Stimulated activated effector memory CD8-positive, alpha-beta T cell treated with anti-CD3 and anti-CD28 coated beads, Interleukin-12 subunit alpha, Interleukin-12 subunit beta, amount 100 ng/mL, for 72 hours (primary cell): ENCODE data around the gene CNTN6.

ENCODE experiments used
- ATAC-seq: fragments of 150-1000 bp; cut with Tn5 transposase; 2 replicates; pipeline ENCODE4 v1.10.0; 2021
- DNase-seq, 2 donors: peaks; one replicate each; pipeline ENCODE4 v3.0.0; 2021 to 2022; ENCODE audit warnings: low spot score in 2 of 2
- H3K27ac Mint-ChIP-seq: one replicate; pipeline ENCODE4 v1.8.0; 2022; ENCODE audit warnings: mild to moderate bottlenecking, mixed read lengths
- H3K36me3 Mint-ChIP-seq: one replicate; pipeline ENCODE4 v1.8.0; 2022; ENCODE audit warnings: mild to moderate bottlenecking, mixed read lengths
- H3K4me1 Mint-ChIP-seq: one replicate; pipeline ENCODE4 v1.8.0; 2022; ENCODE audit warnings: mixed read lengths
- H3K4me3 Mint-ChIP-seq: one replicate; pipeline ENCODE4 v1.8.0; 2022; ENCODE audit warnings: mild to moderate bottlenecking, mixed read lengths
- H3K9me3 Mint-ChIP-seq: one replicate; pipeline ENCODE4 v1.8.0; 2022; ENCODE audit warnings: mixed read lengths

CNTN6 gene

GRCh38 chr3:1092771-1093170, at the start of gene CNTN6:
TSS of gene CNTN6 (plus strand) at chr3:1093024. CDS start at chr3:1148009, 54,985 bp downstream.
- Mint-ChIP-seq H3K36me3 (no peaks in the 10 kb centered on the region), H3K4me1 (no peaks in the 10 kb centered on the region), H3K9me3 (peaks cover 19% of the 10 kb centered on the region), H3K27ac (no peak within 1 kb of the TSS), H3K4me3 (no peak within 1 kb of the TSS)
- DNase-seq (no peak), ATAC-seq (no peak)

- Mint-ChIP-seq H3K4me1 (no peaks in the 10 kb centered on the region), H3K36me3 (no peaks in the 10 kb centered on the region), H3K9me3 (peaks cover 24% of the 10 kb centered on the region), H3K27ac (no peak overlapping the region), H3K4me3 (no peak overlapping the region)
- no peak for ATAC-seq
- DNase-seq = no peak
Observed at GRCh38 chr3:1048558-1048957, 44.3 kb upstream of the CNTN6 start.

GRCh38 chr3:1055870-1056269, 37.0 kb upstream of the CNTN6 start:
- H3K4me3 Mint-ChIP-seq = no peak overlapping the region
- DNase-seq = no peak
- no peak overlapping the region for H3K27ac Mint-ChIP-seq
- no peaks in the 10 kb centered on the region for H3K36me3 Mint-ChIP-seq
- no peaks in the 10 kb centered on the region for H3K4me1 Mint-ChIP-seq
- H3K9me3 Mint-ChIP-seq = peaks cover 14% of the 10 kb centered on the region
- ATAC-seq = no peak

- ATAC-seq = no peak
Observed at GRCh38 chr3:1056744-1057143, 36.1 kb upstream of the CNTN6 start.

GRCh38 chr3:1057436-1057835, 35.4 kb upstream of the CNTN6 start:
- no peak overlapping the region for H3K4me3 Mint-ChIP-seq
- no peak overlapping the region for H3K27ac Mint-ChIP-seq
- DNase-seq = no peak
- H3K4me1 Mint-ChIP-seq = no peaks in the 10 kb centered on the region
- ATAC-seq = no peak
- no peaks in the 10 kb centered on the region for H3K36me3 Mint-ChIP-seq
- peaks cover 20% of the 10 kb centered on the region for H3K9me3 Mint-ChIP-seq

More at GRCh38 chr3:1056744-1057143, 36.1 kb upstream of the CNTN6 start:
- Mint-ChIP-seq H3K27ac (no peak overlapping the region), H3K36me3 (no peaks in the 10 kb centered on the region), H3K4me1 (no peaks in the 10 kb centered on the region), H3K9me3 (peaks cover 17% of the 10 kb centered on the region), H3K4me3 (no peak overlapping the region)
- no peak for DNase-seq

- no peaks in the 10 kb centered on the region for H3K36me3 Mint-ChIP-seq
- no peaks in the 10 kb centered on the region for H3K4me1 Mint-ChIP-seq
- no peak overlapping the region for H3K27ac Mint-ChIP-seq
- H3K9me3 Mint-ChIP-seq = peaks cover 13% of the 10 kb centered on the region
- DNase-seq (no peak), ATAC-seq (no peak)
- no peak overlapping the region for H3K4me3 Mint-ChIP-seq
Observed at GRCh38 chr3:1068985-1069384, 23.8 kb upstream of the CNTN6 start.

GRCh38 chr3:1072041-1072440, 20.8 kb upstream of the CNTN6 start:
- peaks cover 8% of the 10 kb centered on the region for H3K9me3 Mint-ChIP-seq
- H3K27ac Mint-ChIP-seq = no peak overlapping the region
- H3K4me3 Mint-ChIP-seq = no peak overlapping the region

GRCh38 chr3:1079662-1080061, 13.2 kb upstream of the CNTN6 start:
- ATAC-seq (no peak), DNase-seq (no peak)
- Mint-ChIP-seq H3K27ac (no peak overlapping the region), H3K4me1 (no peaks in the 10 kb centered on the region), H3K9me3 (peaks cover 5% of the 10 kb centered on the region), H3K4me3 (no peak overlapping the region), H3K36me3 (no peaks in the 10 kb centered on the region)

More at GRCh38 chr3:1072041-1072440, 20.8 kb upstream of the CNTN6 start:
- H3K4me1 Mint-ChIP-seq = no peaks in the 10 kb centered on the region
- DNase-seq = no peak
- no peaks in the 10 kb centered on the region for H3K36me3 Mint-ChIP-seq
- ATAC-seq = no peak

GRCh38 chr3:1082108-1082507, 10.7 kb upstream of the CNTN6 start:
- Mint-ChIP-seq H3K4me3 (no peak overlapping the region), H3K27ac (no peak overlapping the region), H3K9me3 (peaks cover 16% of the 10 kb centered on the region), H3K36me3 (no peaks in the 10 kb centered on the region), H3K4me1 (no peaks in the 10 kb centered on the region)
- ATAC-seq (no peak), DNase-seq (no peak)

GRCh38 chr3:1087066-1087560, 5.7 kb upstream of the CNTN6 start:
- H3K9me3 Mint-ChIP-seq = peaks cover 15% of the 10 kb centered on the region
- no peak overlapping the region for H3K4me3 Mint-ChIP-seq
- H3K4me1 Mint-ChIP-seq = no peaks in the 10 kb centered on the region
- H3K27ac Mint-ChIP-seq = no peak overlapping the region
- no peaks in the 10 kb centered on the region for H3K36me3 Mint-ChIP-seq
- no peak for DNase-seq
- no peak for ATAC-seq

GRCh38 chr3:1088503-1088902, 4.3 kb upstream of the CNTN6 start:
- Mint-ChIP-seq H3K9me3 (peaks cover 24% of the 10 kb centered on the region), H3K27ac (no peak overlapping the region), H3K4me3 (no peak overlapping the region), H3K4me1 (no peaks in the 10 kb centered on the region), H3K36me3 (no peaks in the 10 kb centered on the region)
- ATAC-seq (no peak), DNase-seq (no peak)

GRCh38 chr3:1091286-1091685, 1.5 kb upstream of the CNTN6 start:
- no peaks in the 10 kb centered on the region for H3K4me1 Mint-ChIP-seq
- DNase-seq (no peak), ATAC-seq (no peak)
- peaks cover 17% of the 10 kb centered on the region for H3K9me3 Mint-ChIP-seq
- no peaks in the 10 kb centered on the region for H3K36me3 Mint-ChIP-seq
- H3K27ac Mint-ChIP-seq = no peak overlapping the region
- no peak overlapping the region for H3K4me3 Mint-ChIP-seq

- peaks cover 18% of the 10 kb centered on the region for H3K9me3 Mint-ChIP-seq
- no peak overlapping the region for H3K4me3 Mint-ChIP-seq
- H3K4me1 Mint-ChIP-seq = no peaks in the 10 kb centered on the region
- H3K36me3 Mint-ChIP-seq = no peaks in the 10 kb centered on the region
- no peak for ATAC-seq
- DNase-seq = no peak
- H3K27ac Mint-ChIP-seq = no peak overlapping the region
Observed at GRCh38 chr3:1092061-1092460, 763 bp upstream of the CNTN6 start.

GRCh38 chr3:1093217-1093616, 393 bp downstream of the CNTN6 start:
- ATAC-seq (no peak), DNase-seq (no peak)
- Mint-ChIP-seq H3K36me3 (no peaks in the 10 kb centered on the region), H3K4me1 (no peaks in the 10 kb centered on the region), H3K27ac (no peak overlapping the region), H3K9me3 (peaks cover 20% of the 10 kb centered on the region), H3K4me3 (no peak overlapping the region)

GRCh38 chr3:1103525-1103924, 10.7 kb downstream of the CNTN6 start:
- Mint-ChIP-seq H3K9me3 (peaks cover 10% of the 10 kb centered on the region), H3K4me3 (no peak overlapping the region), H3K27ac (no peak overlapping the region), H3K4me1 (no peaks in the 10 kb centered on the region), H3K36me3 (no peaks in the 10 kb centered on the region)
- DNase-seq (no peak), ATAC-seq (no peak)

- no peak overlapping the region for H3K4me3 Mint-ChIP-seq
- no peak for DNase-seq
- H3K4me1 Mint-ChIP-seq = no peaks in the 10 kb centered on the region
- ATAC-seq = no peak
- no peak overlapping the region for H3K27ac Mint-ChIP-seq
- H3K9me3 Mint-ChIP-seq = peaks cover 16% of the 10 kb centered on the region
- H3K36me3 Mint-ChIP-seq = no peaks in the 10 kb centered on the region
Observed at GRCh38 chr3:1117843-1118473, 25.1 kb downstream of the CNTN6 start.
